Ovary (tissue), 3 donors: Measurements from ENCODE around the gene EPB41L4B.

Source experiments
- EP300 ChIP-seq: sonication (generic); formaldehyde crosslinking; IDR thresholded peaks from one replicate; pipeline ENCODE4 v1.6.1; 2017; ENCODE audit warnings: antibody characterized with exemption
- TF ChIP-seq, protein P1 (sequence below), 3 donors: fragments of 450-650 bp in 2 of 3; fragments of 200-600 bp in 1 of 3; IDR thresholded peaks; one replicate each; pipeline versions ENCODE4 v1.5.1 to v1.8.0; 2016 to 2022; ENCODE audit warnings: antibody characterized with exemption in 3 of 3, mild to moderate bottlenecking in 1 of 3
- donor health status: DM: no; HTN: no; CAD: no.

DNA sequence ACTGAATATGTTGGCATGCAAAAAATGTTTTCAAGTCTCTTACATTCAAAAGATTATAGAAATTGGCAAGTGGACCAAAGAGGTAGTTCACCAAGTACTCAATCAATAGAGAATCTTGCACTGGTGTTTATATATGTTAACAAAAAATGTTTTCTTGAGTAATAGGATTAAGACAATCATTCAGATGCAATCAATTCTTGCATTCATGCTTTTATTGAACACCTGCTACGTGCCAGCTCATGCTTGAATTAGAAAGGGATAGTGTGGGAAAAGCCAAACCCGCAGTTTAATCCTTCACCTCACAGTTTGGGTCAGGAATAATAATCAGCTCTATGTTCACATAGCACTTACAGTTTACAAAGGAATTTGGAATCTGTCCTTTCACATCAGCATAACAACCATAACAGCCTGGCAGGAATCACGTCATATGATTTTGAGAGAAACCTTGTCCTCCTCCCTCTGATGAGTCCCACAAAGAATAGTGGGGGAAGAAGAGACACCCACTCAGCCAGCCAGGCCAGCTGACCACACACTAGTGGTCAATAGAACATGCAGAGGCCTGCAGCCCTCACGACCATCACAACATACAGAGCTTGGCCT lies 117.0 kb downstream of the EPB41L4B start:
- TF ChIP-seq, protein P1, sequence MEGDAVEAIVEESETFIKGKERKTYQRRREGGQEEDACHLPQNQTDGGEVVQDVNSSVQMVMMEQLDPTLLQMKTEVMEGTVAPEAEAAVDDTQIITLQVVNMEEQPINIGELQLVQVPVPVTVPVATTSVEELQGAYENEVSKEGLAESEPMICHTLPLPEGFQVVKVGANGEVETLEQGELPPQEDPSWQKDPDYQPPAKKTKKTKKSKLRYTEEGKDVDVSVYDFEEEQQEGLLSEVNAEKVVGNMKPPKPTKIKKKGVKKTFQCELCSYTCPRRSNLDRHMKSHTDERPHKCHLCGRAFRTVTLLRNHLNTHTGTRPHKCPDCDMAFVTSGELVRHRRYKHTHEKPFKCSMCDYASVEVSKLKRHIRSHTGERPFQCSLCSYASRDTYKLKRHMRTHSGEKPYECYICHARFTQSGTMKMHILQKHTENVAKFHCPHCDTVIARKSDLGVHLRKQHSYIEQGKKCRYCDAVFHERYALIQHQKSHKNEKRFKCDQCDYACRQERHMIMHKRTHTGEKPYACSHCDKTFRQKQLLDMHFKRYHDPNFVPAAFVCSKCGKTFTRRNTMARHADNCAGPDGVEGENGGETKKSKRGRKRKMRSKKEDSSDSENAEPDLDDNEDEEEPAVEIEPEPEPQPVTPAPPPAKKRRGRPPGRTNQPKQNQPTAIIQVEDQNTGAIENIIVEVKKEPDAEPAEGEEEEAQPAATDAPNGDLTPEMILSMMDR (IDR thresholded peaks at IDR 0.05): no peak
- TF ChIP-seq EP300: no peak
